Activated CD4-positive, alpha-beta T cell treated with anti-CD3 and anti-CD28 coated beads for 1 hour (primary cell): ENCODE data around the gene IRX6.

Experiments used
- DNase-seq: peaks from one replicate; pipeline ENCODE4 v3.0.0-alpha.2; 2020

IRX6 gene

DNA sequence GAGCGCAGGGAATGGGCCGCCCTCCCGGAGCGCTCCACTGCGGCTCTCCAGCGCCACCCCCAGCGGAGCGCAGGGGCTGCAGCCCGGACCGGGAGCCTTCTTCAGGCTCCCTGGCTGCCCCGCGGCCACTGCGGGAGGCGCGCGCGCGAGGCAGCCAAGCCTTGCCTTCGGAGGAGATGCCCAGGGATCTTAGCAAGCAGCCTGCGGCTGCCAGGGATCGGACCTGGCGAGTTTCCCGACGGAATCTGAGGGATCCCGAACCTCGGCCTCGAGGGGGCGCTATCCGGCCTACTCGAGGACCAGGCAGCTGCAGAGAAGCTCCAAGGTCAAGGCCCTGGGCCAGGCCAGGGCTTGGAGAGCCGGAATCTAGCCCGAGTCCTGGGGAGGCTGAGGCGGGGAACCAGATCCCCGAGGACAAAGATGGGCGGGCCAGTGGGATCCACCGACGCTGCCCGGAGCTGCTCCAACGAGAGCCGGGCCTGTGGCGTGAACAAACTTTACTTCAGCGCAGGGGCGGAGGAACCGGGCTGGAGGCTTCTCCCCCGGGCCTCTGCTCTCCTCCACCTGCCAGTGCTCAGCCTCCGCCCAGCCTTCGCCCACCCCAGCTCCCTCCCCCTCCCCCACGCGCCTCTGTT, at the start of gene IRX6:
TSS of gene IRX6 (plus strand) at position 567 of the 635 bp plus-strand sequence. CDS start 889 bp downstream, outside the sequence.
- DNase-seq: no peak

DNA sequence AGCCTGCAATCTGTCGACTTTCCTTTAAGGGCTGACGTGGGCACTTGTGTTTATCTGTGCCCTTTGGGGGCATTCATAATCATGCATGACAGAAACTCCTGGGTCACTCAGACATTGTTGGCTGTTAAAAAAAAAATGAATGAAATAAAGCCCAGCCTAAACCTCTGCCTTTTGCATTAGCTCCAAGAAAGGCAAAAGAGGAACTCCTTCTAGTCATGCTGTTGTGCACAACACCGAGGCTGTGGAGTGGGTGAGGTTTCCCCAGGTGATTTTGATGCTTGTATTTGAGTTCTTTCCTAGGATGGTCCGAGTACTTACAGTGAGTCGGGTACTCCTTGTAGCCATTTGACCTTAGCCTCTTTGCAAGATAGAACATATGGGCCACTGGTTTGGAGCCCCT, 49.6 kb upstream of the IRX6 start:
- no peak for DNase-seq

DNA sequence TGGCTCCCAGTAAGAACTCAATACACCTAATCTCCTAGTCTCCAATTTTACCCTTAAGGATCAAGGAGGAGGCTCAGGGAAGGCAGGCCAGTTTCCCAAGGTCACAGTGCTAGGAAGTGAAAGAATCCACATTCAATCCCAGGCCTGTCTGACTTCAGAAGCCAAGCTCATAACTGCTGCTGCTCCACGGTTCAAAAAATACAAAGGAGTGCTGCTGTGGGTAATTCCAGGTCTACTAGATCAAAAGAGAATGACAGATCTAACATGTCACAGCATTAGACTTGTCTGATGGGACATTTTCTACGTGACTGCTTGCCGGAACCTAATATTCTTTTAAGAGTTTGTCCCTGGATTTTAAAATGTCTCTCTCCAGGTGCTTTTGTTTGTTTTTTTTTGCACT, 48.8 kb upstream of the IRX6 start:
- DNase-seq: no peak

DNA sequence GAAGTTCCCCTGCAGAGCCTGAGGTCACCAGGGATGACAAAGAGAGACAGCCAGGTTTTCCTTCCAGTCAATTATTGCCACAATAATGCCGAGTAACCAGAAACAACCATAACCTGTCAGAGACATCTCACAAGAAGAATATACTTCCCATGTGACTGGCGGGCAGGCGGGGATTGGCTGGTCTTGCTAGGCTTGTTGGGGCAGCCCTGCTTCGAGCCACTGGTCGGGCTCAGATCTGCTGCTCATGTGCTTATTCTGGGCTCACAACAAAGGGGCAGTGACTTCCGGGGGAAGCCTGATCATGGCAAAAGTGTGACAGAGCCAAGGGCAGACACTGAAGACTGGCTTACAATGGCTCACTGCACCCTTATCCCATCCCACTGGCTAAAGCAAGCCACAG, 48.1 kb upstream of the IRX6 start:
- DNase-seq: no peak

DNA sequence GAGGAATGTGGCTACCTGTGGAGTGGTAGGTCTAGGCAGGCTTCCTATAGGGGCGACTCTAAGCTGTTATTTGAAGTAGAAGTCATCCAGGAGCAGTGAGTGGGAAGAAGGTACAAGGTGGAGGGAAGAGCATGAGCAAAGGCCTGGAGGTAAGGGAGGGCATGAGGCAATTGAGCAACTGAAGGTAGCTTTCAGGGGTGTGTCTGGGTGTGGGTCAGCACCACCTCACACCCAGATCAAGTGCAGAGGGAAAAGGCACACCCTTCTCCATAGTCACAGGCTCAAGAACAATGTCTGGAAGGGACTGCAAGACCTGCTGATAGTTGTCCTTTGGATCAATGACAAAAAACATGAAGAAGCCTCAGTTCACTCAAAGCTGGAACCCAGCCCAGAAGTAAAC, 46.5 kb upstream of the IRX6 start:
- no peak for DNase-seq

DNA sequence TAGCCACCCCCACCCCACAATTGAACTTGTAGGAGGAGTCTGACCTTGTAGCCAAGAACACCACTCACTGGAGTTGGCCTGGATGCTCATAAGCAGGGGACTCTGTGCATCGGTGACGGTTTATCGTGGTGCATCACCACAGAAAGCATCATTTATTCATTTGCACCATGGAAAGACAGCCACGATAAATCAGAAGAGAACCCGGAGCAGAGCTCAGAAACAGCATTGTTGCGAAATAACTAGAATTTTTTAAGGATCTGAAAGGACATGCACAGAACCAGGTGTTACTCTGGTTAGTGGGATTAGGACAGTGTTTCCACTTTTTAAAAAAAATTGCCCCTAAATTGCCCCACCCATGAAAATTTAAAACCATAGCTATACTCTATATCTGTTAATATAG, 44.4 kb upstream of the IRX6 start:
- DNase-seq: no peak

DNA sequence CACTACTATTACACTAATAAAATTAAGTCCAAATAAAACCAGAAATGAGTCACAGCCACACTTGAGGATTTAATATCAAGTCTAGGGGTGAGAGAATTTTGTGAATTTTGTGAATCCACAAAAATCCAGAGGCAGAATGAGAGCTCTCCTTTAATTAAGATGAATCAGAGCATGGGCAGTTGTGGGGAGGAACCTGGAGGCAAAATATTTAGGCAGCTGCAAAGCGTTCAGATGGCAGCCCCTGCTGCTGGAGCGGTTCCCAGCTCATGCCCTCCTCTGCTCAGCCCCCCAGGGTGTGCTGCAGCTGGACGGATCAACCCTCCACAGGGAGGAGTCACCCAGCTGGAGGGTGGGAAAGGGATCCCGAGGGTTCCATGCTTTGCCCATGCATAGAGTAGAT, 43.4 kb upstream of the IRX6 start:
- no peak for DNase-seq

DNA sequence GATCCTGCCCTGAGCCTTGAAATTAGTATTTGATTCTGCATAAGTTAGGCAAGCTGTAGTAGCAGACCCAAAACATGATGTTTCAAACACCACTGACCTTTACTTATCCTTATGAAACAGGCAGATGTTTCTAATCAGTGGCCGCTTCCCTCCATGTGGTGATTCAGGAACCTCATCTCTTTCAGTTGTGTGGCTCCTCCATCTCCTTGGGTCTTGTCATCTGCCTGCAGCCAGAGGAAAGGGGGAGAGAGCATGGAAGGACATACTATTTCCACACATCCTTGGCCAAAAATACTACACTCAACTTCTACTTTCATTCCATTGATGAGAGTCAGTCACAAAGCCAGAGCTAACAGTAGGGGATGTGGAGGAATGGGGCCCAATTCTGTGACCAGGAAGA, 41.6 kb upstream of the IRX6 start:
- no peak for DNase-seq

DNA sequence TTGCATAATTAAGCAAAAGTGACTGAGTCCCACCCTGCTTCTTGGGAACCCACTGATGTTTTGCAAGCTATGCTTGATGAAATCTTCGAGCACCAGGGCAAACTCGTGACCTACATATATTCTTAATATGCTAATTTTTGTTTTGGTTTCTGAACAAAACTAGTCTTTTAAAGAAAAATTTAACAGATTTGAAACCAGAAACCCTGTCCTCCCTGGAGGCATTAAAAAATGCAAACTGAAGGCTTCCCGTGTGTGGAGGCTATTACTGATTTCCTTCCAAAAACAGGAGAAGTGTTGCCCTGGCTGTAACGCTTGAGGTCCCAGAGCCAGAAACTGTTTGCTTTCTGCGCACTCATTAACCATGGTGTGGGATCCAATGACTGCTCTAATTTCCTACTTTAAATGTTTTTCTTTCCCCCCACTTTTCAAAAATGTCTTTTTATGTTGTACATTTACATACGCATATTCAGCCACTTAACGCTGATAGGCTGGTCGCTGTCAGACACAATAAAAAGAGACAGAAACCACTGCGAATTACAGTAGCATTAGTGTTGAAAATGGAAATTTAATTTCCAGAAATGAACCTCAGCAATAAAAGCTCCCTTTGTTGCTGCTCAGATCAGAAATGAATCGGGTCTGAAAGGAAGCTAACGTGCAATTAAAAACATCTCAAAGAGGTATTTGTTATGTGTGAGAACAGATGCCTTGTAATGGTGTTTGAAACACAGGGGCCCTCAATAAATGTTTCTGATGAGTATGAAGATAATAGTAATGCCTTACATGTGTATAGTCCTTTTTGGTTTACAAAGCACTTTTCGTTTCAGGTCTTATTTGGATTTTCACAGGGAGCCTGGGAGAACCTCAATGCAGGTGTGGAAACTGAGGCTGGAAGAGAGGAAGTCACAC, 39.9 kb upstream of the IRX6 start:
- DNase-seq: no peak

DNA sequence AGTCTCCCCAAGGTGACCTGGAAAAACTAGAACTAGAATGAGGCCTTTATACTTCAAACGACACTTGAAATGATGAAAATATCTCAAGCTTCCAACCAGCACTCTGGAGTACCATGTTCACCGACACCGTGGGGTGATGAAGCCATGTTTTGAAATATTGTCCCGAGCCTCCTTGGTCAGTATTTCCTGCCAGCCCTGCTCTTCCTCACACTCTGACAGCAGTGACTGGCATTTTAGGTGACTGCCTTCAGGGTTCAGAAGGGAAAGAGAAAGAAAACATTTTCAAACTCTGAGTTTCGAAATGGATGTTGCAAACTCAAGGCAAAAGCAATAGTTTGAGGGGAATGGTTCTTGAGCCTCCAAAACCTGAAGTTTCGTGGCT, 39.3 kb upstream of the IRX6 start:
- DNase-seq: no peak

DNA sequence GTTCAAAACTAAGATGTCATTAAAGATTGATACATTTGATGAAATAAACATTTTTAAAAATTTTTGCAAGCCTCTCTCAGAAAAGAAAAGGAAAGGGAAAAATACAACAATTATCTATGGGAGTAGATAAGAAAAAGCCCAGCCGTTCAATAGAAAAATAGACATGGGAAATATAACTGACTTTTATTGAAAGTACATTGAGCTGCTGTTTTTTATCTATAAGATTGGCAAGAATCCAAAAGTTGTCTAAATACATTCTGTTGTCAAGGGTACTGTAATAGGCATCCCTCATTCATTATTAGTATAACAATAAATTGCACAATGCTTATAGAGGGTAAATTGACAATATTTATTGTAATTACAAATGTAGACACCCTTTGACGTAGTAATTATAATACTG, 38.4 kb upstream of the IRX6 start:
- DNase-seq: no peak

DNA sequence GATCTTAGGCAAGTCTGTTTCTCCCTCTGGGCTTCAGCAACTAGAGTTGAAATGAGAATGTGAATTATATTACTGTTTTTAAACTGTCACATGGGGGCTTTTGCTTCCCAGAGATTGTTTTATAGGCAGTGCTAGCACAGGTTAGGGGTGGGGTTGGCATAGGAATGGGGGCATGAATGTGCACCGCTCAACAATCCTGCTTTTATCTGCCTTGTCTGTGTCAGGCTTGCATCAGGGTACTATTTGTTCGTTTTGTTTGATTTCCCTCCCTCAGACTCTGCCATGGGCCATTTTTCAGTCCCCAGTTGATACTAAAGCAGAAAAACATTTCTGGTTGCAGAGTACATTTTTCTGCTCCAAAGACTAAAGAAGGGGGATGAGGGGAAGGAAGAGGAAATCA, 34.6 kb upstream of the IRX6 start:
- DNase-seq: no peak

DNA sequence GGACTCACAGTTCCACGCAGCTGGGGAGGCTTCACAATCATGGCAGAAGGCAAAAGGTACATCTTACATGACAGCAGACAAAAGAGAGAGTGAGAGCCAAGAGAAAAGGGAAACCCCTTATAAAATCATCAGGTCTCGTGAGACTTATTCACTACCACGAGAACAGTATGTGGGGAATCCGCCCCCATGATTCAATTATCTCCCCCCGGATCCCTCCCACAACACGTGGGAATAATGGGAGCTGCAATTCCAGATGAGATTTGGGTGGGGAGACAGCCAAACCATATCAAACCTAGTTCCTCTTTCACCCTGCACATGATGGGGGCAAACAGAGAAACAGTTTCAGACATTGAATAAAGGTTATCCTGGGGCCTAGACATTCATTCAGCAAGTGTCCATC, 32.2 kb upstream of the IRX6 start:
- no peak for DNase-seq

DNA sequence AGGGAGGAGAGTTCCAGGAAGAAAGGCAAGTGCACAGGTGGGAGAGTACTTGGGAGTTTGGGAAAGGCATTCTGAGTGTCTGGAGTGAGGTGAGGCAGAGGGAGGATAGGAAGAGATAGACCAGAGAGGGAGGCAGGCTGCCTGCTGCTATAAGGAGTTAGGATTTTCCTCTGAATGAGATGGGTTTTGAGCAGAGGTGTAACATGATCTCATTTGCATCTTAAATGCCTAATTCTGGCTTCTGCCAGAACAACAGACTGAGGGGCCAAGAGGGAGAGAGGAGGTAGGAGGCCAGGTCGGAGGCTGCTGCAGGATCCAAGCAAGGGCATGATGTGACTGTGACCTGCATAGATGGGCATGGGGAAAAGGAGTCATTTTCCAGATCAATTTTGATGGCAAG, 31.5 kb upstream of the IRX6 start:
- DNase-seq: no peak

DNA sequence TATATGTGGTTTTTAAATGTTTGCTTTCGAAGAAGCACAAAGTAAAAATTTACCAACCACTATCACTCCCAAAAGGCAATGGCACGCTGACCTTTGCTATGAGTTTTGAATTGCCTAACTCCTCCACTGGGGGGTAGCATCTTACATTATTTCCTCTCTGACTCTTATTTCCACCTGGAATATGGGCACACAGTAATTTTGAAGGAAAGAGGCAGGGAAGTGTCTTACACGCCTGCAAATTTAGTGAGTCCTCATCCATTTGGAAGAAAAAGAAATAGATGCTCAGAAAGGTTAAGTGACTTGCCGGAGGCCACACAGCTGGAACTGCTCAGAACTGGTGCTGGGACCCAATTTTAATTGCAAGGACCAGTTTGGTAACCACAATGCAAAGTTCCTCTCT, 29.9 kb upstream of the IRX6 start:
- DNase-seq: no peak

DNA sequence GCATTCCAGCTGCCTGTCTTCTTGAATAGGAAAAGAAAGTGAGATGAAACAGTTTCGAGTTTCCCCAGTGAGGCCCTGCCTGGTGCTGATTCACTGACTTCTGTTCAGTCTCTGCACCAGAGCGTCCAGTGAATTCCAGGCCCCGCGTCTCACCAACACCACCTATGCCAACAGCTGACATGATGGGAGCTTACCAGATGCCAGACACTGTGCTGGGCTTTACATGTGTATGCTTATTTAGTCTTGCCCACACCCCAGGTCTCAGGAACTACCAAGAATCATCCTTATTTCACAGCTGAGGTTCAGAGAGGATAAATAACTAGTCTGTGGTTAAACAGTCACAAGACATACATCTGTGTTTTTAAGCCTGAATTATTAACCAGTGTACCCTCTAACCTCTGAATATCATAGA, 29.1 kb upstream of the IRX6 start:
- no peak for DNase-seq

DNA sequence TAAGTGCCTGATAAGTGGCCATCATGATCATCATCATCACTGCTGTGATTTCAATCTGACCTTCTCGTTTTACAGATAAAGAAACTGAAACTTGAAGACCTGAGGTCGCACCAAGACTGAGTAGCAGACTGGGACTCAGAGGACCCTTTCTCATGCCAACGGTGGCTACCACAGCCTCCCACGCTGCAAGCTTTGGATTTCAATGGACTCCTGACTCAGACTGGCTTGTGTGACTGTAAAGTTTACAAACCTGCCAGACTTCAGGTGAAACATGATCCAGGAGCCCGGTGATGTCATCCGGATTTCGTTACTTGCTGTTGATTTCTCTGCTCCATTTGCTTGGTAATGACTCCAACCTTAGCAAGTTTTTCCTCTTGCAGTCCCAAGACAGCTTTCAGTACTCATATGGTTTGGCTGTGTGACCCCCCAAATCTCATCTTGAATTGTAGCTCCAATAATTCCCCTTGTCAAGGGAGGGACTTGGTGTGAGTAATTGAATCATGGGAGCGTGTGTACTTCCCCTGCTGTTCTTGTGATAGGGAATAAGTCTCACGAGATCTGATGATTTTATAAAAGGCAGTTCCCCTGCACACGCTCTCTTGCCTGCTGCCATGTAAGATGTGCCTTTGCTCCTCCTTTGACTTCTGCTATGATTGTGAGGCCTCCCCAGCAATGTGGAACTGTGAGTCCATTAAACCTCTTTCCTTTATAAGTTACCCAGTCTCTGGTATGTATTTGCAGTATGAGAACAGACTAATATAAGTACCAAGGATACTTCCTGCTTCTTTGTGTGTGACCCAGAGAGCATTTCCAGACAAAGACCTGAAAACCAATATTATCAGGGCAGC, 26.7 kb upstream of the IRX6 start:
- no peak for DNase-seq

DNA sequence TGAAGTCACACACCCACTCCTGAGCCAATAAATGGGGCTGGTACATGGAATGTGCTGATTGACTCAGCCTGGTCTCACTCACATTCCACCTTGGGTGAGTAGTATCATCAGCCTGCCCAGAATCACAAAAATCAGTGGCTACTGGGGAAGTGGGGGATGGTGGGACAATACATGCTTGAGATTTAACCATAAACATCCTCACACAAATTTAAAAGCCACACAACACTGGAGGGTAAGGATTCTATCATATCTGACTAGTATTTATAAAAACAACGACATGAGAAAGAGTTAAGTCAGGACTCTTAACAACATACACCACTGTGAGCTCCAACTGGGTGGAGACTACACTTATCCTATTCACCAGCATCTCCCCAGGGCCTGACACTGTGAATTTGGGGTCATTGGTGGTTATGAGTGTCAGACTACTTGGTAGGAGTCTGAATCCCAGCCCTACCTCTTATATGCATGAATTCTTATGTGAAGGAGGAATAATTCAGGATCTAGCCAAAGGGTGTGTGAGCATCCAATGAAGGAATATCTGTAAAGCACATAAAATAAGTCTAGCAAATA, 26.0 kb upstream of the IRX6 start:
- no peak for DNase-seq

DNA sequence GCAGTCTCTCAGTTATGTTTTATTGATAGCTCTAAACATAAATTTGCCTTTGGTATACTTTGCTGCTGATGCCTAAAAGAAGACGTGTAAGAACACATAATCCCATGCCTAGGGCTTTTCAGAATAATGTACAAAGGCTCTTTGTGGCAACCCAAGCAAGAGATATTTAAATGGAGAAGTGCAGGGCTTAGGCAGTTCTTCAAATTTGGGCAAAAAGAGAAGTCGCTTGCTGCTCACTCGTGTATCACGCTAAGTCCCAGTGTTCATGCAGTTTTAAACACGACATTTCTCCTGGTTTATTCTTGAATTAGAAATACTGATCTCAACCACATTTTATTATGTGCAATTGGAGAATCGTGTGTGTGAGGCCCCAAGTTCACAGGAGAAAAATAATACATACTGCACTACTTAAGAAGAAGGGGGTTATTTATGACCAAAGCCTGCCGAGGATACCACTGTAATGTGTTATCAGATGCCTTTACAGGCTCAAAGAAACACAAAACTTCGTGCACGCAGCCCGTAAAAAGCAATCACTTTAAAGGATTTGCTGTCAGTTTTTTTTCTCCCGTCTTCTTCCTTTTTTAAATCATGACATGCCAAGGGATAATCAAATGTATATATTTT, 22.5 kb upstream of the IRX6 start:
- DNase-seq: no peak

DNA sequence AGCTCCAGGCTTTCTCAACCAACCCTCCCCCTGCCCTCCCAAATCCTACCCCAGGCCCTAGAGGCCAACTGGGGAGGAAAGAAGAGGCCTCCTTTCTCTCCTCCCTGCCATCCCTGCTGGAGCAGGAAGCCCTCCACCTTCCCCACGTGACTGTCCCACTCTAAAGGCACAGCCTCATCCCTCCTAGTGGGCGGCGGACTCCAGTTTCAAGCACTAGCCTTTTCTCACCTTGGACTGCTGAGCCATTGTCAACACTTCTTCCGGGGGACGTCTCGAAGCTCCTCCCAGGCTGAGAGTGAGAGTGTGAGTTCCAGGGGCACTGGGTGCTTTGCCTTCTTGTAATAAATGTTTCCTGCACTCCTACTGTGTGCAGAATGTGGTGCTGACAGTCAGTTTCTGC, 21.4 kb upstream of the IRX6 start:
- no peak for DNase-seq

DNA sequence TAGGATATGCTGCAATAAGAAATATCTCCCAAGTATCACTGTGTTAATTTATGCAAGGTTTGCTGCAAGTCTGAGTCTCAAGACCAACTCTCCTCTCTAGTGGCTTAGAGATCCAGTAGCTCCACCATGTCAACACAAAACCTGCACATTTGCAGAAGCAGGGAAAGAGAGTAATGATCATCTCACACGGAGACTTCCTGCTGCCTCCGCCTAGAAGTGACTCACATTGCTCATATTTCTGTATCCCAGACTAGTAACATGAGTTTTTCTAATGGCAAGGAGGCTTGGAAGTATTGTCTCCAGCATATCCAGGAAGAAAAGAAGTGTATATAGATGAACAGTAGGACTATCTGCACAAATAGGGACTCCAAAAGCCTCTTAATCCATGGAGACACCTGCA, 15.0 kb upstream of the IRX6 start:
- no peak for DNase-seq

DNA sequence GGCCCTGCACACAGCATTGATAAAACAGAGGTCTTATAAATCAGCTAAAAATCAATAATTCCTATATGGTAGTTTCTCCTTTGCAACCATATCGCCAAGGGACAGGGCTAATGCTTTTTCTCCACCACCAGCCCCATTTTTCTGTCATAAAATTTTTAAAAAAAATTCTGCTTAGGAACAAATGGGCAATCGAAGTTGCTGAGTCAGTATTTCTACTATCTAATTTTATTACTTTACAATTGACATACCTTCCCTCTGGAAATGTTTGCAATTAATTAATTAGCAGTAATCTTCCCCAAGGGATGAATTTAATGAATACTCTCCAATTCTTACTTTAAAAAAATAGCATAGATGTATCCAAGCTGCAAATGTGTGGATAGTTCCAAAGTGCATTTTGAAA, 1.7 kb upstream of the IRX6 start:
- no peak for DNase-seq
